IPS-20b (cell line): ENCODE data around the gene C12orf76.
"Not testable (repeated sequence)": the region's sequence is repeated elsewhere in the genome, so short reads cannot be mapped to it uniquely, and the experiment has no call there.

Experiments used
- H3K27ac ChIP-seq: one replicate; pipeline ENCODE4 v1.5.1; 2013; ENCODE audit warnings: low read length
- H3K27me3 ChIP-seq: 2 replicates; pipeline ENCODE4 v1.6.1; 2013; ENCODE audit warnings: mild to moderate bottlenecking, low read length, inconsistent platforms; ENCODE audit not compliant: insufficient read depth
- H3K36me3 ChIP-seq: 2 replicates; pipeline ENCODE4 v1.6.1; 2013; ENCODE audit warnings: low read depth, mild to moderate bottlenecking, inconsistent platforms, low read length, moderate library complexity; ENCODE audit not compliant: insufficient read depth
- H3K4me1 ChIP-seq: 2 replicates; pipeline ENCODE4 v1.6.1; 2013; ENCODE audit warnings: mild to moderate bottlenecking, control low read depth, inconsistent platforms, low read length, moderate library complexity; ENCODE audit not compliant: insufficient read depth
- H3K4me3 ChIP-seq: 2 replicates; pipeline ENCODE4 v1.5.1; 2013; ENCODE audit warnings: mild to moderate bottlenecking, low read length, inconsistent platforms
- H3K9ac ChIP-seq: 2 replicates; pipeline ENCODE4 v1.6.1; 2013; ENCODE audit warnings: low read depth, mild to moderate bottlenecking, inconsistent platforms, low read length, moderate library complexity
- H3K9me3 ChIP-seq: 2 replicates; pipeline ENCODE4 v1.6.1; 2013; ENCODE audit warnings: mild to moderate bottlenecking, low read depth, low read length, inconsistent platforms; ENCODE audit not compliant: insufficient read depth

Gene C12orf76

GRCh38 chr12:110058875-110059615 lies 10.7 kb upstream of the C12orf76 start:
- Histone ChIP-seq H3K27me3 (no peaks in the 10 kb centered on the region), H3K4me3 (no peak overlapping the region), H3K36me3 (no peaks in the 10 kb centered on the region), H3K9me3 (no peaks in the 10 kb centered on the region), H3K27ac (no peak overlapping the region), H3K9ac (no peak overlapping the region), H3K4me1 (no peaks in the 10 kb centered on the region)

- H3K27ac ChIP-seq, H3K27me3 ChIP-seq, H3K4me1 ChIP-seq, H3K9ac ChIP-seq, H3K36me3 ChIP-seq, H3K4me3 ChIP-seq, H3K9me3 ChIP-seq: not testable (repeated sequence)
These were observed 8.3 kb upstream of the C12orf76 start for GRCh38 chr12:110056643-110057042.

- not testable (repeated sequence) for H3K4me3 ChIP-seq, H3K36me3 ChIP-seq, H3K4me1 ChIP-seq, H3K27ac ChIP-seq, H3K27me3 ChIP-seq, H3K9me3 ChIP-seq, H3K9ac ChIP-seq
These were observed 7.3 kb upstream of the C12orf76 start for GRCh38 chr12:110055375-110056352.

- Histone ChIP-seq H3K27ac (no peak overlapping the region), H3K36me3 (no peaks in the 10 kb centered on the region), H3K27me3 (no peaks in the 10 kb centered on the region), H3K4me1 (peaks cover 3% of the 10 kb centered on the region; the same call in 1 of the 2 replicates), H3K4me3 (no peak overlapping the region), H3K9ac (no peak overlapping the region), H3K9me3 (no peaks in the 10 kb centered on the region)
These were observed 2.6 kb upstream of the C12orf76 start for GRCh38 chr12:110050927-110051326.

- H3K36me3 ChIP-seq, H3K9me3 ChIP-seq, H3K4me1 ChIP-seq, H3K4me3 ChIP-seq, H3K27me3 ChIP-seq, H3K9ac ChIP-seq, H3K27ac ChIP-seq: not testable (repeated sequence)
These were observed 1.3 kb upstream of the C12orf76 start for GRCh38 chr12:110049666-110050065.

GRCh38 chr12:110049034-110049433 lies 712 bp upstream of the C12orf76 start:
- Histone ChIP-seq H3K4me3 (peak overlapping the region; percentile 92), H3K9ac (peak overlapping the region; percentile 80; the same call in 1 of the 2 replicates)
- not testable (repeated sequence) for H3K36me3 ChIP-seq, H3K27ac ChIP-seq, H3K9me3 ChIP-seq, H3K4me1 ChIP-seq, H3K27me3 ChIP-seq

GRCh38 chr12:110047297-110047940 lies 903 bp downstream of the C12orf76 start:
- peak overlapping the region; percentile 80; the same call in 1 of the 2 replicates for H3K9ac ChIP-seq
- peaks cover 3% of the 10 kb centered on the region; the same call in 1 of the 2 replicates for H3K4me1 ChIP-seq
- H3K27me3 ChIP-seq, result no peaks in the 10 kb centered on the region
- no peak overlapping the region for H3K27ac ChIP-seq
- H3K36me3 ChIP-seq, result peaks cover under 1% of the 10 kb centered on the region
- H3K9me3 ChIP-seq, result no peaks in the 10 kb centered on the region
- peak overlapping the region; percentile 92 for H3K4me3 ChIP-seq

GRCh38 chr12:110046451-110047187 lies 1.7 kb downstream of the C12orf76 start:
- H3K9me3 ChIP-seq, result no peaks in the 10 kb centered on the region
- no peak overlapping the region for H3K27ac ChIP-seq
- peak overlapping the region; percentile 7; the same call in 1 of the 2 replicates for H3K4me3 ChIP-seq
- no peak overlapping the region for H3K9ac ChIP-seq
- peaks cover 9% of the 10 kb centered on the region for H3K36me3 ChIP-seq
- peaks cover 3% of the 10 kb centered on the region; the same call in 1 of the 2 replicates for H3K4me1 ChIP-seq
- H3K27me3 ChIP-seq, result no peaks in the 10 kb centered on the region

GRCh38 chr12:110042264-110042663 lies 6.1 kb downstream of the C12orf76 start:
- H3K4me3 ChIP-seq, result no peak overlapping the region
- no peak overlapping the region for H3K9ac ChIP-seq
- no peaks in the 10 kb centered on the region for H3K9me3 ChIP-seq
- no peak overlapping the region for H3K27ac ChIP-seq
- peaks cover 12% of the 10 kb centered on the region; the same call in 1 of the 2 replicates for H3K4me1 ChIP-seq
- no peaks in the 10 kb centered on the region for H3K27me3 ChIP-seq
- H3K36me3 ChIP-seq, result peaks cover 19% of the 10 kb centered on the region

GRCh38 chr12:110039085-110039807 lies 9.1 kb downstream of the C12orf76 start:
- no peaks in the 10 kb centered on the region for H3K9me3 ChIP-seq
- no peak overlapping the region for H3K27ac ChIP-seq
- no peak overlapping the region for H3K4me3 ChIP-seq
- peaks cover 29% of the 10 kb centered on the region for H3K36me3 ChIP-seq
- peaks cover 12% of the 10 kb centered on the region; the same call in 1 of the 2 replicates for H3K4me1 ChIP-seq
- H3K9ac ChIP-seq, result no peak overlapping the region
- no peaks in the 10 kb centered on the region for H3K27me3 ChIP-seq
